DND-41 (cell line): ENCODE measurements around the gene NTM.

Experiments used
- ATAC-seq: fragments of 200-7000 bp; cut with Tn5 transposase; 3 replicates; pipeline ENCODE4 v1.9.1; 2021; ENCODE audit warnings: low read depth; ENCODE audit not compliant: insufficient read depth
- DNase-seq: peaks from one replicate; pipeline ENCODE4 v3.0.0-alpha.2; 2020
- H2AFZ ChIP-seq: 2 replicates; pipeline ENCODE4 v1.6.0; 2012; ENCODE audit warnings: low read depth, low read length
- H3K27ac ChIP-seq: 2 replicates; pipeline ENCODE4 v1.5.1; 2012; ENCODE audit warnings: low read length, inconsistent platforms
- H3K27me3 ChIP-seq: fragments of 200-600 bp; sonication (generic); 2 replicates; pipeline ENCODE4 v1.6.0; 2012; ENCODE audit warnings: low read length, mild to moderate bottlenecking, inconsistent platforms; ENCODE audit not compliant: insufficient read depth, poor library complexity
- H3K36me3 ChIP-seq: 2 replicates; pipeline ENCODE4 v1.5.1; 2012; ENCODE audit warnings: low read length, inconsistent platforms; ENCODE audit not compliant: insufficient read depth
- H3K4me1 ChIP-seq: 2 replicates; pipeline ENCODE4 v1.5.1; 2012; ENCODE audit warnings: mild to moderate bottlenecking, low read length; ENCODE audit not compliant: insufficient read depth
- H3K4me2 ChIP-seq: 2 replicates; pipeline ENCODE4 v1.6.0; 2012; ENCODE audit warnings: mild to moderate bottlenecking, moderate library complexity, low read length, inconsistent platforms; ENCODE audit not compliant: insufficient read depth
- H3K4me3 ChIP-seq, 2 experiments: fragments of 200-600 bp in 1 of 2; shearing (Covaris generic) in 1 of 2; 2 replicates each; pipeline ENCODE4 v1.5.1; 2012 to 2016; ENCODE audit warnings: inconsistent platforms in 2 of 2, low read length in 2 of 2, mild to moderate bottlenecking in 2 of 2, low read depth in 1 of 2, moderate library complexity in 1 of 2
- H3K79me2 ChIP-seq: 2 replicates; pipeline ENCODE4 v1.6.0; 2012; ENCODE audit warnings: low read length, inconsistent platforms; ENCODE audit not compliant: insufficient read depth
- H3K9ac ChIP-seq: 2 replicates; pipeline ENCODE4 v1.6.0; 2012; ENCODE audit warnings: low read depth, mild to moderate bottlenecking, inconsistent platforms, low read length, moderate library complexity
- H3K9me3 ChIP-seq: 2 replicates; pipeline ENCODE4 v1.5.1; 2012; ENCODE audit warnings: low read length, moderate library complexity, mild to moderate bottlenecking, inconsistent platforms; ENCODE audit not compliant: insufficient read depth, severe bottlenecking
- H4K20me1 ChIP-seq: 2 replicates; pipeline ENCODE4 v1.6.0; 2012; ENCODE audit warnings: low read length; ENCODE audit not compliant: insufficient read depth
- EZH2 ChIP-seq: IDR thresholded peaks from 3 replicates; pipeline ENCODE4 v1.6.1; 2012; ENCODE audit warnings: borderline replicate concordance, low read depth, mild to moderate bottlenecking, moderate library complexity, low read length, inconsistent platforms; ENCODE audit not compliant: severe bottlenecking
- TF ChIP-seq, protein P1 (sequence below): IDR thresholded peaks from 2 replicates; pipeline ENCODE4 v1.5.1; 2012; ENCODE audit warnings: borderline replicate concordance, low read length, moderate library complexity, mild to moderate bottlenecking; ENCODE audit not compliant: poor library complexity, severe bottlenecking; ENCODE audit errors: extremely low read depth

Gene NTM

DNA sequence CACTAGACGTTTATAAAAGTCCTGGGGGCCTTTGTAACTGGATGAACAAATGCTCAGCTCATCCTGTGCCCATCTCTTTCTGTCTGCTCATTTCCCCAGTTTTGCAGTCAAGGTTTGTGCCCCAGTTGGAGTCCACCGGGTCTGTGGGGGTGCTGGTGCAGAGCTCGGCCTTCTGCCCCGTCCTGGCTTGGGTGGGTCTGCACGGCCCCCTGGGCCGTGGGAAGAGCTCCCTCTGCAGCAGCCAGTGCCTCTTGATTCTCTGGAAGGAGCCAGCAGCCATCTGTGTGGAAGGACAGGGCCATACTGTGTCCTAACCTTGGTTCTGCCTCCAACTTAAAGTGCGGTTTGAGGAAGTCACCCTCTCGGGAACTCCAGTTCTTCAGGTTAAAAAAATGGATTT, 140.2 kb downstream of the NTM start:
- H3K36me3 ChIP-seq = no peaks in the 10 kb centered on the region
- H2AFZ ChIP-seq = no peak overlapping the region
- H3K79me2 ChIP-seq = no peaks in the 10 kb centered on the region
- H3K4me3 ChIP-seq = no peak overlapping the region
- TF ChIP-seq EZH2 = no peak
- TF ChIP-seq, protein P1, sequence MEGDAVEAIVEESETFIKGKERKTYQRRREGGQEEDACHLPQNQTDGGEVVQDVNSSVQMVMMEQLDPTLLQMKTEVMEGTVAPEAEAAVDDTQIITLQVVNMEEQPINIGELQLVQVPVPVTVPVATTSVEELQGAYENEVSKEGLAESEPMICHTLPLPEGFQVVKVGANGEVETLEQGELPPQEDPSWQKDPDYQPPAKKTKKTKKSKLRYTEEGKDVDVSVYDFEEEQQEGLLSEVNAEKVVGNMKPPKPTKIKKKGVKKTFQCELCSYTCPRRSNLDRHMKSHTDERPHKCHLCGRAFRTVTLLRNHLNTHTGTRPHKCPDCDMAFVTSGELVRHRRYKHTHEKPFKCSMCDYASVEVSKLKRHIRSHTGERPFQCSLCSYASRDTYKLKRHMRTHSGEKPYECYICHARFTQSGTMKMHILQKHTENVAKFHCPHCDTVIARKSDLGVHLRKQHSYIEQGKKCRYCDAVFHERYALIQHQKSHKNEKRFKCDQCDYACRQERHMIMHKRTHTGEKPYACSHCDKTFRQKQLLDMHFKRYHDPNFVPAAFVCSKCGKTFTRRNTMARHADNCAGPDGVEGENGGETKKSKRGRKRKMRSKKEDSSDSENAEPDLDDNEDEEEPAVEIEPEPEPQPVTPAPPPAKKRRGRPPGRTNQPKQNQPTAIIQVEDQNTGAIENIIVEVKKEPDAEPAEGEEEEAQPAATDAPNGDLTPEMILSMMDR = no peak
- DNase-seq (no peak), ATAC-seq (no peak)
- H3K4me1 ChIP-seq = no peaks in the 10 kb centered on the region
- no peak overlapping the region for H3K27ac ChIP-seq
- no peaks in the 10 kb centered on the region for H3K9me3 ChIP-seq
- H4K20me1 ChIP-seq = no peaks in the 10 kb centered on the region; the same call in 1 of the 2 replicates
- no peak overlapping the region for H3K4me2 ChIP-seq
- peaks cover 3% of the 10 kb centered on the region for H3K27me3 ChIP-seq
- no peak overlapping the region for H3K9ac ChIP-seq

DNA sequence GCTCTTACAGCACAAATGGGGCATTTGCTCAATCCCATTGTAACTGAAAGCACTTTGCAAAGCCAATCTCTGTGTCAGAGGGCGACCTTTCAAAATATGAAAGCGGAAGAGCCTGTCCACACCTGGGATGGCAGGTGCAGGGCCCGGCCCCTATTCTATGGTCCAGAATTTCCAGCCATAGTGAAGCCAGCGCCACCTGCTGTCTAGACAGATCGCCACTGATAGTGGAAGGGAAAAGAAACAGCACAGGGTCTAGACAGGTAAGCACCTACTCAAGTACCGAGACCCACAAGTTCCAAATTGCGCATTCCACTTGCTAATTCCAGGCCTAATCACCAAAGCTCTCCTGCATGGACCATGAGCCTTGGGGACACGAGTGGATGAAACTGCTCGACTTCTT, 141.4 kb downstream of the NTM start:
- no peak overlapping the region for H3K4me2 ChIP-seq
- H4K20me1 ChIP-seq = no peaks in the 10 kb centered on the region; the same call in 1 of the 2 replicates
- H3K9ac ChIP-seq = no peak overlapping the region
- DNase-seq = peak; percentile 21
- no peaks in the 10 kb centered on the region for H3K9me3 ChIP-seq
- H2AFZ ChIP-seq = no peak overlapping the region
- no peak overlapping the region for H3K4me3 ChIP-seq
- no peaks in the 10 kb centered on the region for H3K36me3 ChIP-seq
- no peaks in the 10 kb centered on the region for H3K79me2 ChIP-seq
- H3K4me1 ChIP-seq = no peaks in the 10 kb centered on the region
- H3K27me3 ChIP-seq = peaks cover 4% of the 10 kb centered on the region
- ATAC-seq = 0 out of 3 replicates have a peak, but pooled peaks have one; percentile 35
- H3K27ac ChIP-seq = no peak overlapping the region
- TF ChIP-seq EZH2 = no peak
- TF ChIP-seq, protein P1 = peak; percentile 68

DNA sequence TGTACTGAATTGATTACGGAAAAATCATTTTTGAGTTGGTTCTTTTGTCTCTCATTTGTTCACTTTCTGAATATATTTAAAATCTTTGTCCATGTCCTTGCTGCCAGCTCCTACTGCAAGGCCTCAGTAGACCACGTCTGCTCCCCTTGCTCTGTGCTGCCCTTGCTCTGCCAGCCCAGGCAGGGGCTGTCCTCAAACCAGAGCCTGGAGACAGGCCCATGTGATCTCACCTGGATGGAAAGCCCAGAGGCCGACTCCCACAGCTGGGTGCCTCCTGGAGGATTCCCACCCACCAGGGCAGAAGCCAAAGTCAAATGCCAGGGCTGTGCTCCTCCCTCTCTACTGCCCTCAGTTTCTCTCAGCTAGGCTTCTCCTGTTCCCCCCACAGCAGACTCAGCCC, 141.8 kb downstream of the NTM start:
- no peak overlapping the region for H2AFZ ChIP-seq
- H3K4me2 ChIP-seq = no peak overlapping the region
- no peak for ATAC-seq
- H3K9me3 ChIP-seq = no peaks in the 10 kb centered on the region
- H3K4me1 ChIP-seq = no peaks in the 10 kb centered on the region
- DNase-seq = no peak
- H3K9ac ChIP-seq = no peak overlapping the region
- H3K4me3 ChIP-seq = no peak overlapping the region
- H3K27me3 ChIP-seq = peaks cover 4% of the 10 kb centered on the region
- no peaks in the 10 kb centered on the region for H3K79me2 ChIP-seq
- TF ChIP-seq, protein P1 = no peak
- no peak for TF ChIP-seq EZH2
- no peak overlapping the region for H3K27ac ChIP-seq
- H3K36me3 ChIP-seq = no peaks in the 10 kb centered on the region
- H4K20me1 ChIP-seq = no peaks in the 10 kb centered on the region; the same call in 1 of the 2 replicates

DNA sequence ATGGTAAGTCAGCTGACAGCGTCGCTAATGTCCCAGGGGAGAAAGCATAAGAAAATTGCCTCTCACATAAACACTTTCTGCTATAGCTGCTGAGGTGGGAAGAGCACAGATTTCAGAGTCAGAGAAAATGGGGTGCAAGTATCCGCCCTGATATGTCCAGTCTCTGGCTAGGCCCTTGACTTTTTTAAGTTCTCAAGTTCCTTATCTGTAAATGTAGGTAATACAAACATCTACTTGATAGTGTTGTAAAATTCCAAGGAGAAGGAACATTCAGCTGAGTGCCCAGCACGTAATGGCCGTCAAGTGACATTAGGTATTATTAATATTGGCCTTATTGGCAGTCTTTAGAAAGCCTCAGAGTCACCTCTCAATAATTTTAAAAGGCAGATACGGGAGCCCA, 143.6 kb downstream of the NTM start:
- ATAC-seq (no peak), DNase-seq (no peak)
- Histone ChIP-seq H2AFZ (no peak overlapping the region), H3K9ac (no peak overlapping the region), H4K20me1 (no peaks in the 10 kb centered on the region; the same call in 1 of the 2 replicates), H3K4me2 (no peak overlapping the region), H3K27ac (no peak overlapping the region), H3K27me3 (peaks cover 13% of the 10 kb centered on the region), H3K79me2 (no peaks in the 10 kb centered on the region), H3K4me3 (no peak overlapping the region), H3K36me3 (no peaks in the 10 kb centered on the region), H3K9me3 (no peaks in the 10 kb centered on the region), H3K4me1 (no peaks in the 10 kb centered on the region)
- TF ChIP-seq, protein P1 = no peak
- no peak for TF ChIP-seq EZH2
